ENCODE results near the gene EIF3I. TPM values are rescaled to one million over a fixed set of nuclear protein-coding genes. Genes with fewer than 3 reads are reported as not detected.

The EIF3I gene
- total RNA-seq, 2 experiments from 2014 or later, result 182 to 207 TPM

DNA sequence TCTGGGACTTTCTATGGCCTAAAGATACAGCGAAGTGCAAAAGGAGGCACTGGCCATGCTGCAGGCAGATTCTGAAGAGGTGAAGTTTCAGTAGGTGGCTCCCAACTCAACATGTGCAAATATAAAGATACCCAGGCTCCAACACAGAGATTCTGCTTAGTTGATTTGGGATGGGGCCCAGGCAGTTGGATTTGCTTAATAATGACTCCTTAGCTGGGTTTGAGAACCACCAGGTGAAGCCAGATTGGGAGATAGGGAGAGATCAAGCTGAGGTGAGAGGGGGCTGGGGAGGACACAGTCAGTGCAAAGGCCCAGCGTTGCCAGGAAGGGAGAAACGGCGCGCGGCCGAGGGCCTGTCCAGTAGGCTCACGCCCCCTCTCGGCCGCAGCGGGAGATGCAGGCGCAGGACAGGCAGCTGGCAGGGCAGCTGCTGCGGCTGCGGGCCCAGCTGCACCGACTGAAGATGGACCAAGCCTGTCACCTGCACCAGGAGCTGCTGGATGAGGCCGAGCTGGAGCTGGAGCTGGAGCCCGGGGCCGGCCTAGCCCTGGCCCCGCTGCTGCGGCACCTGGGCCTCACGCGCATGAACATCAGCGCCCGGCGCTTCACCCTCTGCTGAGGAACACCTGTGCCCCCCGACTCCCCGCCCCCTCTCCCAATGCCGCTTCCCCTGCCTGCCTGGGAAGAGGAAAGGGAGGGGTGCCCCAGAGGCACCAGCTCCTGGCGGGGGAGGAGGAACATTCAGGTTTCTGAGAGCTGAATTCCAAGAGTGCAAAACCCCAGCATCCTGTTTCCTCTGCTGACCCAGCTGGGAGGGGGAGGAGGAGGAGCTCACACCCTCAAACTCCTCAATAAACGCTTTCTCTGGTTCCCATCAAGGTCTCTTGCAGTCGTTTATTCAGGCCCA, 26.0 kb downstream of the EIF3I start:
- peak overlapping the region; percentile 78 for H2AFZ ChIP-seq (ENCODE audit: low read length)
- H3K36me3 ChIP-seq (ENCODE audit: insufficient read depth, low read length), result no peaks in the 10 kb centered on the region
- H3K4me2 ChIP-seq (ENCODE audit: low read length), result peak overlapping the region; percentile 83
- CTCF ChIA-PET (ENCODE audit: unreplicated experiment), result interaction anchor here (0.6 to 1.3 kb wide), 4 partner anchors 29 to 146 kb away, joined by 3 to 4 read pairs (median 4); partner anchors contain the start of genes BSDC1 and CCDC28B
- intact Hi-C loops (cut with micrococcal nuclease; ENCODE audit: unreplicated experiment), result loop anchor here (2.0 kb wide), 1 partner anchor 33 kb away; no protein-coding TSS in a partner anchor
- H3K4me1 ChIP-seq (ENCODE audit: insufficient read depth, low read length, poor library complexity, severe bottlenecking), result peaks cover 80% of the 10 kb centered on the region
- H3K9me3 ChIP-seq (ENCODE audit: low read length), result no peaks in the 10 kb centered on the region
- peak; percentile 89 for DNase-seq (ENCODE audit: low spot score)
- H3K4me3 ChIP-seq (ENCODE audit: low read depth, low read length, poor library complexity, severe bottlenecking), result peak overlapping the region; percentile 43
- no peaks in the 10 kb centered on the region for H3K9me2 ChIP-seq (ENCODE audit: insufficient read depth, low read length)
- no peaks in the 10 kb centered on the region for H4K20me1 ChIP-seq (ENCODE audit: insufficient read depth, low read length)
- peaks cover 17% of the 10 kb centered on the region; the same call in 1 of the 2 replicates for H3K79me2 ChIP-seq (ENCODE audit: insufficient read depth, low read depth, low read length)
- POLR2A ChIA-PET, result interaction anchor here (0.6 to 9.6 kb wide), 12 partner anchors 12 to 375 kb away, joined by 3 to 79 read pairs (median 4); partner anchors contain the start of genes HDAC1 and TXLNA
- peak overlapping the region; percentile 99 for H3K27ac ChIP-seq (ENCODE audit: low read depth, low read length, poor library complexity, severe bottlenecking)
- TF ChIP-seq EZH2phosphoT487 (IDR thresholded peaks at IDR 0.05; ENCODE audit: borderline replicate concordance, low read depth, low read length), result no peak
- TF ChIP-seq CTCF (conservative IDR thresholded peaks at IDR 0.05; ENCODE audit: low read length), result peak; percentile 93
- no TSS peak for BruUV-seq (replicated peaks)

DNA sequence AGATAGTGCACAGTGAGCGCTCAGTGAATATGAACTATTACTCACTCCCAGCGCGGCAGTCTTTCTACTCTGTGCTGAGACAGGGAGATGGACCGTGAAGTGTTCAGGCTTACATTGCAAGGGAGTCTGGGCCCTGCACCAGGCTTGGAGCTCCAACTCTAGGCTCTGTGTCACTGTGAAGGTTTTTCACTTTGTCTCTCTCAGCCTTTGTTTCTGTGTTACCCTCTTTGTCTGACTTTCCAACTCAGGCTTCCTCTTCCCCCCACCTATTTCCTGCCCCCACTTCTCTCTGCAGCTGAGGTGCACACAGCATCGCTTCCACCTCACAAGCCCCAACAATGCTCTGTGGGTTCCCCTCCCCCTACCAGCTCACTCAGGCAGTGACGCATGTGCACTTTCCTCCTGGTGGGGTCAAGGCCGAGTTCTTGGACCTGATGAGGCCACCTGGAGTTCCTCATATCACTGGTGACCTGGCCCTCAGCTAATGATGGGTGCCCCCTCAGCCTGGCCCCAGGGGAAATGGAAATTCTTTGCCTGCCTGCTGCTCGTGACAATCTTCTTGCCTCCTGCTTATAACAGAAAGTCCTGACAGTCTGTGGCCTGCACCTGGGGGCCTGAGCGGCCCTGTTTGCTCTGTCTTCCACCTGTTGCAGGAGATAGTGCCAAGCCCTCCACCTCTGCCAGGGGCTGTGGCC, 27.8 kb downstream of the EIF3I start:
- BruUV-seq (replicated peaks), result no TSS peak
- peak overlapping the region; percentile 69 for H3K4me3 ChIP-seq (ENCODE audit: low read depth, low read length, poor library complexity, severe bottlenecking)
- peak; percentile 98 for DNase-seq (ENCODE audit: low spot score)
- intact Hi-C loops (cut with micrococcal nuclease; ENCODE audit: unreplicated experiment), result loop anchor here (1.0 to 2.0 kb wide), 5 partner anchors 15 to 66 kb away; partner anchors contain the start of genes EIF3I, HDAC1 and TMEM234
- no peaks in the 10 kb centered on the region for H3K36me3 ChIP-seq (ENCODE audit: insufficient read depth, low read length)
- POLR2A ChIA-PET, result interaction anchor here (0.5 to 9.6 kb wide), 16 partner anchors 10 to 428 kb away, joined by 3 to 79 read pairs (median 5); partner anchors contain the start of gene HDAC1
- no peaks in the 10 kb centered on the region for H3K9me2 ChIP-seq (ENCODE audit: insufficient read depth, low read length)
- H3K27ac ChIP-seq (ENCODE audit: low read depth, low read length, poor library complexity, severe bottlenecking), result peak overlapping the region; percentile 99
- H3K4me1 ChIP-seq (ENCODE audit: insufficient read depth, low read length, poor library complexity, severe bottlenecking), result peaks cover 97% of the 10 kb centered on the region
- H3K9me3 ChIP-seq (ENCODE audit: low read length), result no peaks in the 10 kb centered on the region
- CTCF ChIA-PET (ENCODE audit: unreplicated experiment), result interaction anchor here (0.8 to 1.6 kb wide), 7 partner anchors 9 to 95 kb away, joined by 3 to 9 read pairs (median 4); no protein-coding TSS in a partner anchor
- H2AFZ ChIP-seq (ENCODE audit: low read length), result no peak overlapping the region; the same call in 1 of the 2 replicates
- H4K20me1 ChIP-seq (ENCODE audit: insufficient read depth, low read length), result no peaks in the 10 kb centered on the region
- peak overlapping the region; percentile 83 for H3K4me2 ChIP-seq (ENCODE audit: low read length)
- peaks cover 32% of the 10 kb centered on the region; the same call in 1 of the 2 replicates for H3K79me2 ChIP-seq (ENCODE audit: insufficient read depth, low read depth, low read length)
- TF ChIP-seq CTCF (conservative IDR thresholded peaks at IDR 0.05; ENCODE audit: low read length), result no peak
- TF ChIP-seq EZH2phosphoT487 (IDR thresholded peaks at IDR 0.05; ENCODE audit: borderline replicate concordance, low read depth, low read length), result no peak
